ENCODE data around the gene PNP.

Gene PNP

DNA sequence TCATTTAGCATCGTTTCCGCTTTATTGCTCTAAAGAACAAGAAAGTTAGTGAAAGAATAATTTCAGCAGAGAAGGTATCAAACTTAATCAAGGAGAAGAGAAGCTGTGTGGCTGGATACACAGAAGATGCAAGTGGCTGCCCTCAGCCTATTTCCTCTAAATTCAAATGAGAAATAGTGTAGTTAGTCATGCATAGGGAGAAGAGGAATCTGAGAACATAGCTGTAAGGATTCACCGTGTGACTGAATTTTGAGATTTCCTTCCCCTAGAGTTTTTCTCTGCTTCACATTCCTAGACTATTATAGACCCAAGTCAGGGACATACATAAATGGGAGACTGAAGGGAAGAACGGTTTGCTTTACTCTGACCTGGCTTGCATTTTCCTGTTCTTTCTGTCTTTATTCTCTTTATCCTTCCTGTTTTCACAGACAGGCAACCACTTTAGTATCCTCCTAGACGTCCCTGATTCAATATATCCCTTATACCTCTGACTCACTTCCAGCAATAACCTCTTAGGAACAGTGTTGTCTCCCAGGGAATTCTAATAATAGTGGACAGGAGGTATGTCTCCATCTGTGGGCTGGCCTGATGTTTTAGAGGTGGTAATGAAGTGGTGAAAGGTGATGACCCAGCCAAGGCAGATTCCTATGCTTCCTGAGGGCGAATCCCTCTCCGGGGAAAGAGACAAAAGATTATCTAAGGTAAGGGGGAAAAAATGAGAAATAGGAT, 43.1 kb downstream of the PNP start:
- TF ChIP-seq, protein P1, sequence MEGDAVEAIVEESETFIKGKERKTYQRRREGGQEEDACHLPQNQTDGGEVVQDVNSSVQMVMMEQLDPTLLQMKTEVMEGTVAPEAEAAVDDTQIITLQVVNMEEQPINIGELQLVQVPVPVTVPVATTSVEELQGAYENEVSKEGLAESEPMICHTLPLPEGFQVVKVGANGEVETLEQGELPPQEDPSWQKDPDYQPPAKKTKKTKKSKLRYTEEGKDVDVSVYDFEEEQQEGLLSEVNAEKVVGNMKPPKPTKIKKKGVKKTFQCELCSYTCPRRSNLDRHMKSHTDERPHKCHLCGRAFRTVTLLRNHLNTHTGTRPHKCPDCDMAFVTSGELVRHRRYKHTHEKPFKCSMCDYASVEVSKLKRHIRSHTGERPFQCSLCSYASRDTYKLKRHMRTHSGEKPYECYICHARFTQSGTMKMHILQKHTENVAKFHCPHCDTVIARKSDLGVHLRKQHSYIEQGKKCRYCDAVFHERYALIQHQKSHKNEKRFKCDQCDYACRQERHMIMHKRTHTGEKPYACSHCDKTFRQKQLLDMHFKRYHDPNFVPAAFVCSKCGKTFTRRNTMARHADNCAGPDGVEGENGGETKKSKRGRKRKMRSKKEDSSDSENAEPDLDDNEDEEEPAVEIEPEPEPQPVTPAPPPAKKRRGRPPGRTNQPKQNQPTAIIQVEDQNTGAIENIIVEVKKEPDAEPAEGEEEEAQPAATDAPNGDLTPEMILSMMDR (IDR thresholded peaks at IDR 0.05; ENCODE audit: low read depth, low read length) = no peak
- no peak for DNase-seq (ENCODE audit: low read depth, low spot score)
- no peak overlapping the region for H3K4me3 ChIP-seq (ENCODE audit: low read depth, low read length)
- in situ Hi-C loops (cut with HindIII; ENCODE audit: low sequenced_read_pairs) = no loop called here

DNA sequence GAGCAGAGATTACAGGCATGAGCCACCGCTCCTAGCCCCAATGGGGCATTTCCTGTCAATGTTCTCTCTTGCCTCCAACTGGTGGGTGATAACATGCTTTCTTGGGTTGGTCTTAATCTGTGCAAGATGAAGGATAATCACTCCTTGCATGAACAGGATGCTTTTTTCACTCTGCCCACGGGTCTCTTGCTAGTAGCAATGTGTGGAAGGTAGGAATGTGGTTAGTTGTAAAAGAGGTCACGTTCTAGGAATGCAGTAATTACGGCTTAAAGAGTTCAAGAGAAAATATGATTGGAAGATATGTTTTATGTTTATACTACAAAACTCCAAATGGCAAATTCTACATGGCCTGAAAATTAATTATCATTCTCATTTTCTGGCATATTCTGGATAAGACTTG, 46.6 kb downstream of the PNP start:
- TF ChIP-seq, protein P1 (IDR thresholded peaks at IDR 0.05; ENCODE audit: low read depth, low read length) = no peak
- in situ Hi-C loops (cut with HindIII; ENCODE audit: low sequenced_read_pairs) = no loop called here
- no peak for DNase-seq (ENCODE audit: low read depth, low spot score)
- H3K4me3 ChIP-seq (ENCODE audit: low read depth, low read length) = no peak overlapping the region

DNA sequence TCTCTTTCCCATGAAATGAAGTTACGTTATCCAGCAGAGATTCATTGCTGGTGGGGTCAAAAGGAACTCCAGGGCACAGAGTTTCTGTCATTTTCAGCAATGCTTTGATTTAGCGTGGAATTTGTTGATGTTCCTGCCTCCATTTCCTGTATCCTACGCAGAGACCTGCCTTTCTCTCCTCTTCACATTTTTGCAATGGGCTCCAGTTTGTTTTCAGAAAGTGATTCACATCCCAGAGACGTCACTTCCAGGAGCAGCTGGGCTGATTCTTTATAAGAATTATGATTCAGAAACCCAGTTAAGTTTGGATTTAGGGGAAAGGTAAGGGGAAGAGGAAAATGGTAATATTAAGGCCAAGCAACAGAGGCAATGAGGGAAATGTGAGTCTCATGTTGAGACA, 47.7 kb downstream of the PNP start:
- TF ChIP-seq, protein P1 (IDR thresholded peaks at IDR 0.05; ENCODE audit: low read depth, low read length) = no peak
- H3K4me3 ChIP-seq (ENCODE audit: low read depth, low read length) = no peak overlapping the region
- in situ Hi-C loops (cut with HindIII; ENCODE audit: low sequenced_read_pairs) = no loop called here
- DNase-seq (ENCODE audit: low read depth, low spot score) = peak; percentile 36

DNA sequence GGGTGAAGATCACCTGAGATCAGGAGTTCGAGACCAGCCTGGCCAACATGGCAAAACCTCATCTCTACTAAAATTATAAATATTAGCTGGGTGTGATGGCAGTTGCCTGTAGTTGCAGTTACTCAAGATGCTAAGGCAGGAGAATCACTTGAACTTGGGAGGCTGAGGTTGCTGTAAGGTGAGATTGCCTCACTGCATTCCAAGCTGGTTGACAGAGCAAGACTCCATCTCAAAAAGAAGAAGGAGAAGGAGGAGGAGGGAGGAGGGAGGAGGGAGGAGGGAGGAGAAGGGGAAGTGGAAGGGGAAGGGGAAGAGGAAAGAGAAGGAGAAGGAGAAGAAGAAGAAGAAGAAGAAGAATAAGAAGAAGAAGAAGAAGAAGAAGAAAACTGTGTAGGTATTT, 53.1 kb downstream of the PNP start:
- H3K4me3 ChIP-seq (ENCODE audit: low read depth, low read length) = no peak overlapping the region
- in situ Hi-C loops (cut with HindIII; ENCODE audit: low sequenced_read_pairs) = no loop called here
- DNase-seq (ENCODE audit: low read depth, low spot score) = no peak
- TF ChIP-seq, protein P1 (IDR thresholded peaks at IDR 0.05; ENCODE audit: low read depth, low read length) = no peak

DNA sequence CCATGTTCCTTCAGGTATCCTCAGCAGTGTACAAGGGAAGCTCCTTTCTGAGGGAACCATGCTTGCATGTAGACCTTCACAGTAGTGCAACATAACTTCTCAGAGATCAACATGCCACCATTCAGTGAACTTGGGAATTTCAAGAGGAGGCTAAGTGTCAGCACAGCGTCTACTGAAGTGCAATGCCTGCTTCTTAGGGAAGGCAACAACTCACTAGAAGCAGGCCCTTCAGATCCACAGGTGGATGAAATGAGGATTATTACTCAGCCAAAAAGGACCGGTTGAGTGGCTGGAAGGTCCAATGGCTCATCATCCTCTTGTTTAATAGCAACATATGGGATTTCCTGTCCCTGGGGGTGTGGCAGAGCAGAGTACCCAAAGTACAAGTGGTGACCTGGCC, 54.8 kb downstream of the PNP start:
- TF ChIP-seq, protein P1 (IDR thresholded peaks at IDR 0.05; ENCODE audit: low read depth, low read length) = no peak
- in situ Hi-C loops (cut with HindIII; ENCODE audit: low sequenced_read_pairs) = no loop called here
- DNase-seq (ENCODE audit: low read depth, low spot score) = no peak
- H3K4me3 ChIP-seq (ENCODE audit: low read depth, low read length) = no peak overlapping the region
